Activated naive CD4-positive, alpha-beta T cell treated with anti-CD3 and anti-CD28 coated beads for 36 hours (primary cell): ENCODE results near the gene URB2. TPM values are rescaled to one million over a fixed set of nuclear protein-coding genes. Genes with fewer than 3 reads are reported as not detected.
A peak's percentile ranks its signal among the peaks of the same experiment; 100 is the strongest.
"Not testable (repeated sequence)": the region's sequence is repeated elsewhere in the genome, so short reads cannot be mapped to it uniquely, and the experiment has no call there.

Experiments
- CTCF ChIA-PET: fragments of 350-600 bp; sonication (Branson Sonifier 250); formaldehyde crosslinking; loops from one replicate; lab custom pipeline; 2021; ENCODE audit warnings: antibody characterized with exemption; lab: Charles Lee
- DNase-seq: peaks from one replicate; pipeline ENCODE4 v3.0.0-alpha.2; 2020
- H3K27ac Mint-ChIP-seq: one replicate; pipeline ENCODE4 v1.8.0; 2021; ENCODE audit warnings: mild to moderate bottlenecking, mixed read lengths
- H3K27me3 Mint-ChIP-seq: one replicate; pipeline ENCODE4 v1.8.0; 2021; ENCODE audit warnings: low read depth, mixed read lengths
- H3K36me3 Mint-ChIP-seq: one replicate; pipeline ENCODE4 v1.8.0; 2021; ENCODE audit warnings: low read depth, mixed read lengths
- H3K4me1 Mint-ChIP-seq: one replicate; pipeline ENCODE4 v1.8.0; 2021; ENCODE audit warnings: low read depth, mixed read lengths
- H3K4me3 Mint-ChIP-seq: one replicate; pipeline ENCODE4 v1.8.0; 2021; ENCODE audit warnings: mild to moderate bottlenecking, moderate library complexity, mixed read lengths
- H3K9me3 Mint-ChIP-seq: one replicate; pipeline ENCODE4 v1.8.0; 2021; ENCODE audit warnings: mixed read lengths
- intact Hi-C: fragments of 100-400 bp; cut with micrococcal nuclease; formaldehyde crosslinking; loops from one replicate; pipeline ENCODE4 v1.15.1; 2023
- total RNA-seq, 2 experiments: library from RNA; stranded (reverse); gene quantifications; one replicate each; pipeline ENCODE4 v1.2.3, GENCODE V29; 2021

Gene URB2
- total RNA-seq, 2 experiments from 2014 or later, result 9.5 to 10.0 TPM

DNA sequence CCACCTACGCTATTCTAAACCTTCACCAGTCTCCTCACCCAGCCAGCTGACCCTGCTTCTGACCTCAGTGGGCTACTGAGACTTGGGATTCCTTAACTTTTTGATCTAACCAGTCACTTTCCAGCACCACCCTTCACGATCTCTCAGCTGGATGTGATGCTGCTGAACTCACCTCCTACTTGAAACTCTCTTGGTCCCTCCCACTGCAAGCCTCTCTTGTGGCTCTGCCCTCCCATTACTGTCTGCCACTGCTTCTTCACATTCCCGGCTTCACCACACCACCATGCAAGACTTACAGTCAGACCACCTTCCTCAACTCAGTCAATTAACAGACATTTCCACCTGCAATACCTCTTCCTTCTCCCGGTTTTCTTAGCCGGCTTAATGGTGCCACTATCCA is 6.4 kb upstream of the URB2 start:
- intact Hi-C loops, result loop anchor here (2.0 to 10.0 kb wide), 2 partner anchors 179 to 1355 kb away; partner anchors contain the start of genes ARV1 and TTC13
- peaks cover 54% of the 10 kb centered on the region for H3K4me1 Mint-ChIP-seq
- H3K27ac Mint-ChIP-seq, result no peak overlapping the region
- no peaks in the 10 kb centered on the region for H3K9me3 Mint-ChIP-seq
- no peaks in the 10 kb centered on the region for H3K27me3 Mint-ChIP-seq
- no peak for DNase-seq
- CTCF ChIA-PET, result interaction anchor here (0.6 to 1.3 kb wide), 2 partner anchors 9 to 14 kb away, joined by 3 to 4 read pairs; no protein-coding TSS in a partner anchor
- no peak overlapping the region for H3K4me3 Mint-ChIP-seq
- no peaks in the 10 kb centered on the region for H3K36me3 Mint-ChIP-seq

DNA sequence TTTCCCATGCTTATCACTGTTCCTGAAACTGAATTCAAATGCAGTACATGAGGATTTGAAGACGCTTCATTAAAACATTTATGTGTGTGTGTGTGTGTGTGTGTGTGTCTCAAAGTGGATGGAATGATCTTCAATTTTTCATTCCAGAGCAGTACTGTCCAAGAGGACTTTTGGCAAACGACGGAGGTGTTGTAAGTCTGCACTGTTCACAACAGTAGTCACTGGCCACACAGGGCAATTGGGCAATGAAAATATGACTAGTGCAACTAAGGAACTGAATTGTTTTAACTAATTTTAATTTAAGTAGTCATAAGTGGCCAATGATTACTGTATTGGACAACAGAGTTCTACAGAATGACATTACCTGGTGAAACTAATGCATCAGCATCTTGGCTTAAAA is 5.2 kb upstream of the URB2 start:
- intact Hi-C loops, result loop anchor here (10.0 kb wide), 1 partner anchor 1354 kb away; the partner anchor contains the start of genes ARV1 and TTC13
- H3K9me3 Mint-ChIP-seq, result no peaks in the 10 kb centered on the region
- no peak for DNase-seq
- CTCF ChIA-PET, result no interaction called here
- peaks cover 58% of the 10 kb centered on the region for H3K4me1 Mint-ChIP-seq
- no peak overlapping the region for H3K4me3 Mint-ChIP-seq
- H3K27ac Mint-ChIP-seq, result no peak overlapping the region
- H3K27me3 Mint-ChIP-seq, result no peaks in the 10 kb centered on the region
- no peaks in the 10 kb centered on the region for H3K36me3 Mint-ChIP-seq

DNA sequence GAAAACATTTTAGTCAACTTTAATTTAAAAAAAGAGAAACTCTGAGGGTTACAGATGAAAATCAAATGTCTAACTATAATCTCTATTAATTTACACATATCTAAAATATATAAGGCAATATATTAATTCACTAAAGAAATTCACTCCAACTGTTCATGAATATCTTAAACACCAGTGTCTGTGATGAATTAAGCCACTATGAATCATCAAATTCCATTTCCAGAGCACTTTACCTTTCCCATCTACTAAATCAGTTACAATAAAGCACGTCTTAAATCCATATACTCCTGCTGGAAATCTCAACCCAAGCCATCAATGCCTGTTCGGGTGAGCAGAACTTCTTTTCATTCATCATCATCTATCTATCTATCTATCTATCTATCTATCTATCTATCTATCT is 4.4 kb upstream of the URB2 start:
- no peak for DNase-seq
- Mint-ChIP-seq H3K4me3 (no peak overlapping the region), H3K36me3 (no peaks in the 10 kb centered on the region), H3K27ac (no peak overlapping the region), H3K9me3 (no peaks in the 10 kb centered on the region), H3K27me3 (no peaks in the 10 kb centered on the region), H3K4me1 (peaks cover 58% of the 10 kb centered on the region)
- intact Hi-C loops, result loop anchor here (10.0 kb wide), 1 partner anchor 1353 kb away; the partner anchor contains the start of genes ARV1 and TTC13
- CTCF ChIA-PET, result interaction anchor here (0.8 kb wide), 1 partner anchor 63 kb away, joined by 4 read pairs; the partner anchor contains the start of gene ABCB10

DNA sequence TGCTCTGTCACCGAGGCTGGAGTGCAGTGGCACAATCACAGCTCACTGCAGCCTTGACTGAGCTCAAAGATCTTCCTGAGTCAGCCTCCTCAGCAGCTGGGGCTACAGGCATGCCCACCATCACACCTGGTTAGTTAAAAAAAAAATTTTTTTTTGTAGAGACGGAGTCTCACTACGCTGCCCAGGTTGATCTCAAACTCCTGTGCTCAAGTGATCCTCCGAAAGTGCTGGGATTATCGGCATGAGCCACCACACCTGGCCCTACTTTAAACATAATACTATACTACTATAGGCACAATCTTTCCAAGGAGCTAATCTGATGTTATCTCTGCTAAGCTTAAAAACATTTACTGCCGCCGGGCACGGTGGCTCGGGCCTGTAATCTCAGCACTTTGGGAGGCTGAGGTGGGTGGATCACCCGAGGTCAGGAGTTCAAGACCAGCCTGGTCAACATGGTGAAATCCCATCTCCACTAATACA is 3.4 kb upstream of the URB2 start:
- H3K27me3 Mint-ChIP-seq, DNase-seq, H3K36me3 Mint-ChIP-seq, H3K27ac Mint-ChIP-seq, H3K4me3 Mint-ChIP-seq, H3K9me3 Mint-ChIP-seq: not testable (repeated sequence)
- H3K4me1 Mint-ChIP-seq, result peaks cover 58% of the 10 kb centered on the region
- CTCF ChIA-PET, result interaction anchor here (0.8 kb wide), 1 partner anchor 64 kb away, joined by 4 read pairs; the partner anchor contains the start of gene ABCB10
- intact Hi-C loops, result loop anchor here (10.0 kb wide), 1 partner anchor 1352 kb away; the partner anchor contains the start of genes ARV1 and TTC13

DNA sequence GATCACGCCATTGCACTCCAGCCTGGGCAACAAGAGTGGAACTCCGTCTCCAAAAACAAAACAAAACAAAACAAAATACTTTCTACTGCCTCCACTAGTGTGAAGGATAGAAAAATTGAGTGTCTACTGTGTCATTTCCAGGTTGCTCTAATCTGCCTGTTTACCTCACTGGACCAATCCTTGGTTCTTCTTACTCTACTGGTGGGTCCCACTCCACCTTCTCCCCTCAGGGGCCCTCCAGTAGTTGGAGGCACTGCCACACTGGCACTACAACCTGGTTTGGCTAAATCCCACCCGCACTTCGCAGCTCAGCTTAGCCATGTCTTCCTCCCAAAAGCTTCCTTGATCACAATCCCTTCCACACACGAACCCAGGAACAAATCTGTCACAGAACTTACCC is 2.8 kb upstream of the URB2 start:
- H3K4me1 Mint-ChIP-seq, result peaks cover 56% of the 10 kb centered on the region
- H3K9me3 Mint-ChIP-seq, result no peaks in the 10 kb centered on the region
- no peak overlapping the region for H3K27ac Mint-ChIP-seq
- CTCF ChIA-PET, result interaction anchor here (1.2 kb wide), 1 partner anchor 64 kb away, joined by 8 read pairs; the partner anchor contains the start of gene ABCB10
- DNase-seq, result no peak
- H3K27me3 Mint-ChIP-seq, result no peaks in the 10 kb centered on the region
- no peaks in the 10 kb centered on the region for H3K36me3 Mint-ChIP-seq
- no peak overlapping the region for H3K4me3 Mint-ChIP-seq
- intact Hi-C loops, result loop anchor here (10.0 kb wide), 1 partner anchor 1352 kb away; the partner anchor contains the start of genes ARV1 and TTC13

DNA sequence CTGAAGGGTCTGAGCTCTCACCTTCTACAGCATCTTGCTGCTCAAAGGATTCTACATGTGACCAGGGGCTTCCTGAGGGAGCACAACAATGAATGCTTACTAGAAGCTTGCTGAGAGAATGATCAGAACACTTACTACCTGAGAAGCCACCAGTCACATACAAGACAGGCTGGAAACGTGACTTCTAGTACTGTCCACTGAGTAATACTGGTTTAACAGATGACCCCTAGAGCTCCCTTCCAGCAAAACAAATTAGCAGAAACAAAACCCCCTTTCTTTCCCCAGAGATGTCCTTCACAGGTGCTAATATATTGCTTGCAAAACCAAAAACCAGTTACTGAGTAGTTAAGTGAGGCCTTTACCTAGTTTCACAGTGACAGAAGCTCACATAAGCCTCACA is 2.2 kb upstream of the URB2 start:
- H3K4me1 Mint-ChIP-seq, result peaks cover 56% of the 10 kb centered on the region
- H3K36me3 Mint-ChIP-seq, result peaks cover 5% of the 10 kb centered on the region
- DNase-seq, result no peak
- CTCF ChIA-PET, result interaction anchor here (1.2 kb wide), 1 partner anchor 65 kb away, joined by 8 read pairs; the partner anchor contains the start of gene ABCB10
- H3K27me3 Mint-ChIP-seq, result no peaks in the 10 kb centered on the region
- intact Hi-C loops, result loop anchor here (10.0 kb wide), 1 partner anchor 1351 kb away; the partner anchor contains the start of genes ARV1 and TTC13
- H3K9me3 Mint-ChIP-seq, result no peaks in the 10 kb centered on the region
- H3K4me3 Mint-ChIP-seq, result peak overlapping the region; percentile 32
- no peak overlapping the region for H3K27ac Mint-ChIP-seq

DNA sequence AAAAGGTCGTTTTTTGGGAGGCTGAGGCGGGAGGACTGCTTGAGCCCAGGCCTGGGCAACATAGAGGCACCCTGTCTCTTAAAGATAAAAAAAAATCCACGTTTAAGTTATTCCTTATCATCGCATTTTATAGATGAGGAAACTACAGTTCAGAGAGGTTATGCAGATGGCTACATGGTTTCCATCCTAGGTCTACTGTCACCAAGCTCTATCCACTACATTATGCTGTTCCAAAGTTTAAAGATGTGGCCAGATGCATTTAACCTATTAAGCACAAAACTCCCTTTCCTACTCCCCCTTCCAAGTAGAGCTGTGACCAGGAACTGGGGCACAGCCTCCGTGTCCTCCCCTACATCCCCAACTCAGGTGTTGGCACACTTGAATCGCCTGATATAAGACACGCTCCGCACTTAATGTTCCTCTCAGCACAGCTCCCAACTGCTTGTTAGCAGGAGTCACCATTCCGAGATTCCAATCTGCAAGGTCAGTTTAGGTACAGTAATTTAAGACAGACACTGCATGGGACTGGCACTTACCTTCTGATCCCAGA is 1.5 kb upstream of the URB2 start:
- Mint-ChIP-seq H3K4me3 (peak overlapping the region; percentile 91), H3K9me3 (no peaks in the 10 kb centered on the region), H3K4me1 (peaks cover 54% of the 10 kb centered on the region), H3K36me3 (peaks cover 8% of the 10 kb centered on the region), H3K27me3 (no peaks in the 10 kb centered on the region), H3K27ac (peak overlapping the region; percentile 82)
- no peak for DNase-seq
- intact Hi-C loops, result loop anchor here (10.0 kb wide), 1 partner anchor 1350 kb away; the partner anchor contains the start of genes ARV1 and TTC13
- CTCF ChIA-PET, result interaction anchor here (1.2 kb wide), 1 partner anchor 66 kb away, joined by 8 read pairs; the partner anchor contains the start of gene ABCB10

DNA sequence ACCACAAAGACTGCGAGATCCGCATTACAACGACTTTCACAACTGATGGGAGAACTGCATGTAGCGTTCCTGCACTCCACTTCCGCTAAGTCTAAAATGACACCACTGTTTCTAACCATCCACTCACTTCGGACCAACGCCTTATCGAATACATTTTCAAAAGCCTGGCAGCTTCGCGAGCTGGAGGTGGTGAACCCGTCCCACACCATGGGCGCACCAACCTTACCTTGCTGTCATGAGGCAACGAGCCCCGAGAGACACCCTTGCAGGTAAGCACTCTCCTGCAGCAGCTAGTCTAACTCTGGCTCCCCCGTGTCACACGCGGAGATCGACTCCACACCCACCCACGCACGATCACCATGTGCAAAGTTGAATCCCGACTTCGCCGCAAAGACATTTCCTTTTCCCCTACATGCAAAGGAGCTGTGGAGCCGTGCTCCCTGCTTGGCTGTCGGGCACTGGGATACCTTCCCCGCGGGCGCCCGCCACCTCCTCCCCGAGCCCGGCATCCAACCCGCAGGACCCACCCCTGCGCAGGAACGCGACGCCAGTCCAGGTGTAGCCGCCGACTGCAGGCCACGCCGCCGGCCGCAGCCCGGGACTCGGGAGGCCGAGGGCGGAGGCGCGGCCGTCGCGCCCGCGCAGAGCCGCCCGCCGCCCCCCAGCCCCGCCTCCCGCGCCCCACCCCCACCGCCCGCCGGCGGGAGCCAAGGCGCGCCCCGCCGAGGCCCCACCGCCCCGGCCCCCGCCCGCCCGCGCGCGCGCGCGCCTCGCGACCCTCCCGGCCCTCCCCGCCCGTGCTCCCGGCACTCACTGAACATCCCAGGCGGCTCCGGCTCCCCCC is 754 bp upstream of the URB2 start:
- Mint-ChIP-seq H3K4me1 (peaks cover 53% of the 10 kb centered on the region), H3K27ac (peak overlapping the region; percentile 82), H3K36me3 (peaks cover 14% of the 10 kb centered on the region), H3K27me3 (no peaks in the 10 kb centered on the region), H3K4me3 (peak overlapping the region; percentile 91), H3K9me3 (no peaks in the 10 kb centered on the region)
- CTCF ChIA-PET, result no interaction called here
- peak; percentile 52 for DNase-seq
- intact Hi-C loops, result loop anchor here (10.0 kb wide), 1 partner anchor 1350 kb away; the partner anchor contains the start of genes ARV1 and TTC13

DNA sequence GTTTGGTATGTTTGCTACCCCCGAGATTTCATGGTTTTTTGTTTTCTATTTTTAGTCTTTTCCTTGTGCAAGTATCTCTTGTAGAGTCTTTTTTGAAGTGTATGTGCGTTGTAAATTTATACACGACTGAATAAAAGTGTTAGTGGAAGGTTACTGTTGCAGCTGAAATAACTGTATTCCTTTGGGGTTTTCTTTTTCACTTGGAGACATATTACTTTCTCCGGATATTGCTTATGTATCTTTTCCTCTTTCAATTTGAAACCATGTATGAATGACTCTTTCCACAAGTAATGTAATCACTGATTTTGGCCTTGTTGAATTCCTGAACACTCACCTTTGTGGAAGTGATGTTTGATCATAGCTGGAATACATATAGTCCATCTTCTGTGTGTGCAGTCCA is 956 bp downstream of the URB2 start:
- Mint-ChIP-seq H3K27me3 (no peaks in the 10 kb centered on the region), H3K9me3 (no peaks in the 10 kb centered on the region), H3K36me3 (peaks cover 19% of the 10 kb centered on the region), H3K27ac (peak overlapping the region; percentile 89), H3K4me1 (peaks cover 55% of the 10 kb centered on the region), H3K4me3 (peak overlapping the region; percentile 99)
- DNase-seq, result no peak
- intact Hi-C loops, result loop anchor here (2.0 to 10.0 kb wide), 3 partner anchors 374 to 1348 kb away; partner anchors contain the start of genes ARV1, COG2 and TTC13
- CTCF ChIA-PET, result interaction anchor here (0.6 to 1.5 kb wide), 3 partner anchors 11 to 679 kb away, joined by 3 to 5 read pairs (median 3); no protein-coding TSS in a partner anchor

DNA sequence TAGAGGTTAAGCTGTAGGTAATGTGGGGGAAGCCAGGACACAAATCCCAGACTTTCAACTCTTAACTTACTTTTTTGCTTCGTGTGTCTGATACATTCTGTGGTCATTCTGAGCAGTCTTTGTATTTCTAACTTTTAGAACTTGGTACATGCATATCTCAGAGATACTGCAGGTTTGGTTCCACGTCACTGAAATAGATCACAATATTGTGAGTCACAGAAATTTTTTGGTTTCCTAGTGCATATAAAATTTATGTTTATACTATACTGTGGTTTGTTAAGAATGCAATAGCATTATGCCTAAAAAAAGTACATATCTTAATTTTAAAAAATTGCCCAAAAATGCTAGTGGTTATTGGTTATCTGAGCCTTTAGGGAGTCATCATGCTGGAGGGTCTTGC is 3.2 kb downstream of the URB2 start:
- CTCF ChIA-PET, result interaction anchor here (1.3 kb wide), 1 partner anchor 32 kb away, joined by 3 read pairs; no protein-coding TSS in a partner anchor
- H3K9me3 Mint-ChIP-seq, result no peaks in the 10 kb centered on the region
- H3K27ac Mint-ChIP-seq, result no peak overlapping the region
- H3K36me3 Mint-ChIP-seq, result peaks cover 24% of the 10 kb centered on the region
- DNase-seq, result no peak
- no peaks in the 10 kb centered on the region for H3K27me3 Mint-ChIP-seq
- intact Hi-C loops, result loop anchor here (10.0 kb wide), 1 partner anchor 1346 kb away; the partner anchor contains the start of genes ARV1 and TTC13
- peaks cover 38% of the 10 kb centered on the region for H3K4me1 Mint-ChIP-seq
- H3K4me3 Mint-ChIP-seq, result no peak overlapping the region

DNA sequence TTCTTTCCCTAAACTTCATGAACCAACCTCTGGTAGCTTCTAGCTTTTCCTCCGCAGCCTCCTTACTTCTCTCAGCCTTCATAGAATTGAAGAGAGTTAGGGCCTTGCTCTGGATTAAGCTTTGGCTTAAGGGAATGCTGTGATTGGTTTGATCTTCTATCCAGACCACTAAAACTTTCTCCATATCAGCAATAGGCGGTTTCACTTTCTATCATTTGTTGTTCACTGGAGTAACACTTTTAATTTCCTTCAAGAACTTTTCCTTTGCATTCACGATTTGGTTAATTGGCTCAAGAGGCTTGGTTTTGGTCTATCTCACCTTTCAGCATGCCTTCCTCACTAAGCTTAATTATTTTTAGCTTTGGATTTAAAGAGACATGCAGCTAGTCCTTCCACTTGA is 5.1 kb downstream of the URB2 start:
- Mint-ChIP-seq H3K27me3 (no peaks in the 10 kb centered on the region), H3K27ac (no peak overlapping the region), H3K36me3 (peaks cover 38% of the 10 kb centered on the region), H3K9me3 (no peaks in the 10 kb centered on the region), H3K4me3 (no peak overlapping the region), H3K4me1 (peaks cover 30% of the 10 kb centered on the region)
- CTCF ChIA-PET, result interaction anchor here (0.6 kb wide), 1 partner anchor 130 kb away, joined by 4 read pairs; no protein-coding TSS in a partner anchor
- intact Hi-C loops, result no loop called here
- no peak for DNase-seq
